Measurements from ENCODE around the gene SDHA.

SDHA gene

DNA sequence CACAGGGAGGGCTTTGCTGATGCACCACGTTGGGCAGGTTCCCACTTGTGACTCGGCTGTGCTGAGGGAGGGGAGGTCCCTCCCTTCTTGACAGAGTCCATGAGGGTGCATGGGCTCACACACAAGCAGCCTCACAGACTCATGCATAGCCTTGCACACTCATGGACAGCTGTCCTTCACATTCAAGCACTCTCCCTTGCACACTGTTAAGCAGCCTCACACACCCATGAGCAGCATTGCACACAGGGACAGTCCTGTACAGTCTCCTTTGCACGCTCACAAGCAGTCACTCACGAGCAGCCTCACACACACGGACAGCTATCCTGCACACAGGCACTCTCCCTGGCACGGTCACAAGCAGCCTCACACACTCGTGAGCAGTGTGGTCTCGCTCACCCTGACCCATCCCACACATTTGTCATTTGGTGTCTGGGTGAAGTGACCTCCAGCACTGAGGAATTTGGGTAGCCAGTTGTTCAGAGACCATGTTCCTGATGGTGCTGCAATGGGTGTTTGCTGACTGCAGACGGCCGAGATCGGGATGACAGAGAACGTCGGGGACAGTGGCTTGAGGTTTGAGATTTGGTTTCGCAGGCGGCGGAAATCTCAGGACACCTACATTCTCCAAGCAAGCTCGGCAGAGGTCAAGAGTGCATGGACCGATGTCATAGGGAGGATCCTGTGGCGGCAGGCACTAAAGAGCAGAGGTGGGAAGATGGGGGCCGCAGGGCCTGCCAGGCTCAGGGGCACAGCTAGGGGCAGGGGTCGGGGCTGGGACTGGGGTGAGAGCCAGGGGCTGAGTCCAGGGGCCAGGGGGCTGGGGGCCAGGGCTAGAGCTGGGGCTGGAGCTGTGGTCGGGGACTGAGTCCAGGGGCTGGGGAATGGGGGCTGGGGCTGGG, 44.5 kb upstream of the SDHA start:
- Histone ChIP-seq H3K4me3 (ENCODE audit: low read length) (no peak overlapping the region), H3K4me2 (ENCODE audit: low read length) (no peak overlapping the region), H3K36me3 (replicated peaks; ENCODE audit: low read depth, low read length) (no peaks in the 10 kb centered on the region), H4K20me1 (ENCODE audit: insufficient read depth, low read length) (no peaks in the 10 kb centered on the region), H3K27ac (ENCODE audit: low read length) (no peak overlapping the region), H3K79me2 (ENCODE audit: low read length) (no peaks in the 10 kb centered on the region), H2AFZ (ENCODE audit: low read depth, low read length) (no peak overlapping the region), H3K4me1 (ENCODE audit: low read length) (no peaks in the 10 kb centered on the region), H3K27me3 (ENCODE audit: low read depth, low read length) (no peaks in the 10 kb centered on the region), H3K9me3 (ENCODE audit: insufficient read depth, low read length) (no peaks in the 10 kb centered on the region), H3K9ac (ENCODE audit: low read length) (no peak overlapping the region)
- no peak for TF ChIP-seq EZH2phosphoT487 (IDR thresholded peaks at IDR 0.05; ENCODE audit: low read depth)
- TF ChIP-seq, protein P1, sequence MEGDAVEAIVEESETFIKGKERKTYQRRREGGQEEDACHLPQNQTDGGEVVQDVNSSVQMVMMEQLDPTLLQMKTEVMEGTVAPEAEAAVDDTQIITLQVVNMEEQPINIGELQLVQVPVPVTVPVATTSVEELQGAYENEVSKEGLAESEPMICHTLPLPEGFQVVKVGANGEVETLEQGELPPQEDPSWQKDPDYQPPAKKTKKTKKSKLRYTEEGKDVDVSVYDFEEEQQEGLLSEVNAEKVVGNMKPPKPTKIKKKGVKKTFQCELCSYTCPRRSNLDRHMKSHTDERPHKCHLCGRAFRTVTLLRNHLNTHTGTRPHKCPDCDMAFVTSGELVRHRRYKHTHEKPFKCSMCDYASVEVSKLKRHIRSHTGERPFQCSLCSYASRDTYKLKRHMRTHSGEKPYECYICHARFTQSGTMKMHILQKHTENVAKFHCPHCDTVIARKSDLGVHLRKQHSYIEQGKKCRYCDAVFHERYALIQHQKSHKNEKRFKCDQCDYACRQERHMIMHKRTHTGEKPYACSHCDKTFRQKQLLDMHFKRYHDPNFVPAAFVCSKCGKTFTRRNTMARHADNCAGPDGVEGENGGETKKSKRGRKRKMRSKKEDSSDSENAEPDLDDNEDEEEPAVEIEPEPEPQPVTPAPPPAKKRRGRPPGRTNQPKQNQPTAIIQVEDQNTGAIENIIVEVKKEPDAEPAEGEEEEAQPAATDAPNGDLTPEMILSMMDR (IDR thresholded peaks at IDR 0.05; ENCODE audit: low read depth, low read length) = no peak

DNA sequence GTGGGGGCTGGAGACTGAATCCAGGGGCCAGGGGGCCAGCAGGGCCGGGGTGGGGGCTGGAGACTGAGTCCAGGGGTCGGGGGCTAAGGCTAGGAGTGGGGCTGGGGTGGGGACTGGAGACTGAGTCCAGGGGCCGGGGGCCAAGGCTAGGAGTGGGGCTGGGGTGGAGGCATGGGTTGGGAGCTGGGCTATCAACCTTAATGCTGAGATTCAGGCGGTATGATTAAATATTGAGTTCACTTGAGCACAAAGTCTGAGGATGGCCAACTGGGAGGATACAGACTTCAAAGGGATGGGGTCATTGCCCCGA, 43.9 kb upstream of the SDHA start:
- Histone ChIP-seq H3K4me2 (ENCODE audit: low read length) (no peak overlapping the region), H2AFZ (ENCODE audit: low read depth, low read length) (no peak overlapping the region), H3K36me3 (replicated peaks; ENCODE audit: low read depth, low read length) (no peaks in the 10 kb centered on the region), H3K79me2 (ENCODE audit: low read length) (no peaks in the 10 kb centered on the region), H3K27ac (ENCODE audit: low read length) (no peak overlapping the region), H3K9me3 (ENCODE audit: insufficient read depth, low read length) (no peaks in the 10 kb centered on the region), H3K4me1 (ENCODE audit: low read length) (no peaks in the 10 kb centered on the region), H3K27me3 (ENCODE audit: low read depth, low read length) (no peaks in the 10 kb centered on the region), H3K4me3 (ENCODE audit: low read length) (no peak overlapping the region), H4K20me1 (ENCODE audit: insufficient read depth, low read length) (no peaks in the 10 kb centered on the region), H3K9ac (ENCODE audit: low read length) (no peak overlapping the region)
- TF ChIP-seq, protein P1 (IDR thresholded peaks at IDR 0.05; ENCODE audit: low read depth, low read length) = no peak
- TF ChIP-seq EZH2phosphoT487 (IDR thresholded peaks at IDR 0.05; ENCODE audit: low read depth) = no peak

DNA sequence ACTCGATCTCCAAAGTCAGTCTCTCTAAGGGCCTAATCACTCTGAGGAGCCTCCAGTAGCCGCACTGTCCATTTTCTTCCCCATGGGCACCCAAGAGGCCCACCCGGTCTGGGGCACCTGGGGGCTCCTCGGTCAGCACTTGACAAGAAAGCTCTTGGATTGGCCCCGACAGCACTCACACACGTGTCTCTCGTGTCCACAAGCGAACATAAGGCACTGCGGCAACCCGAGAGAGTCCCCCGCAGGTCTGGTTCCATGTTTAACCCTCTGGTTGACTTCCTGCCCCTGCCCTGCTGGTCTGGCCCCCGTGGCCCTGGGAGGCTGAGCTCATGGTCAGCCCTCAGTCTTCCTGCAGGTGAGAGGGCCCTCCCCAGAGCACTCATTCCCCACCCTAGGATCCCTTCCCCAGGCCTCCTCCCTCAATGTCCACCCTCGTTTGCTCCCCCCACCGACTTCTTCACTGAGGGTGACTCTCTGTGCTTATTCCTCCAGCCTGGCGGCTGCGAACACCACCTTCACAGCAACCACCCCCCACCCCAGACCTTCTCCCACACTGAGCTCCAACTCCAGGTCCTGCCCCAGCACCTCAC, 43.1 kb upstream of the SDHA start:
- Histone ChIP-seq H3K4me1 (ENCODE audit: low read length) (no peaks in the 10 kb centered on the region), H3K27ac (ENCODE audit: low read length) (no peak overlapping the region), H3K79me2 (ENCODE audit: low read length) (no peaks in the 10 kb centered on the region), H4K20me1 (ENCODE audit: insufficient read depth, low read length) (no peaks in the 10 kb centered on the region), H3K4me3 (ENCODE audit: low read length) (no peak overlapping the region), H3K9ac (ENCODE audit: low read length) (no peak overlapping the region), H3K36me3 (replicated peaks; ENCODE audit: low read depth, low read length) (no peaks in the 10 kb centered on the region), H2AFZ (ENCODE audit: low read depth, low read length) (no peak overlapping the region), H3K9me3 (ENCODE audit: insufficient read depth, low read length) (no peaks in the 10 kb centered on the region), H3K4me2 (ENCODE audit: low read length) (no peak overlapping the region), H3K27me3 (ENCODE audit: low read depth, low read length) (no peaks in the 10 kb centered on the region)
- no peak for TF ChIP-seq EZH2phosphoT487 (IDR thresholded peaks at IDR 0.05; ENCODE audit: low read depth)
- TF ChIP-seq, protein P1 (IDR thresholded peaks at IDR 0.05; ENCODE audit: low read depth, low read length) = no peak

DNA sequence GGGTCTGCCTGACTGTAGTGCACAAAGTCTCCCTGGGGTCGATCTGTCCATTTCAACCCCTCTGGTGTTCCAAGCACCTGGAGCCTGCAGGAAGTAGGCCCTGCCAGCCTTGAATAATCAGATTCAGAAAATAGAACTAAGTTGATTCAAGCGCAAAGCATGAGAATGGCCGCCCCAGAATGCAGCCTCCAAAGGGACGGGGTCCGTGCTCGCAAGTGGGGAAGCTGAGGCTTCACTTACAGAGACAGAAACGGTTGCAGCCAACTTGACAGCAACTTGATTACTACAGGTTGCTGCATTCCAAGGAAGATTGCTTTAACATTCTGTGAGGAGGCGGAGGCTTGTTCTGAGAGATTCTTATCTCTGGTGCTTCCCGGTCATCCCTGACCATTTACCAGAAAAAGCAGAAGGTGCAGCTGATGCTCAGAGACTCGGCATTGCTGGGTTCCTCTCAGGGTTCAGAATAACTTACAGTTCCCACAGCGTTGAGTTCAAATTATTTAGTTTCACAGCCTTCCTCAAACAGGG, 41.8 kb upstream of the SDHA start:
- Histone ChIP-seq H3K4me1 (ENCODE audit: low read length) (no peaks in the 10 kb centered on the region), H3K9ac (ENCODE audit: low read length) (no peak overlapping the region), H3K4me2 (ENCODE audit: low read length) (no peak overlapping the region), H3K27ac (ENCODE audit: low read length) (no peak overlapping the region), H3K9me3 (ENCODE audit: insufficient read depth, low read length) (no peaks in the 10 kb centered on the region), H3K79me2 (ENCODE audit: low read length) (no peaks in the 10 kb centered on the region), H2AFZ (ENCODE audit: low read depth, low read length) (no peak overlapping the region), H4K20me1 (ENCODE audit: insufficient read depth, low read length) (no peaks in the 10 kb centered on the region), H3K36me3 (replicated peaks; ENCODE audit: low read depth, low read length) (no peaks in the 10 kb centered on the region), H3K4me3 (ENCODE audit: low read length) (no peak overlapping the region), H3K27me3 (ENCODE audit: low read depth, low read length) (no peaks in the 10 kb centered on the region)
- TF ChIP-seq, protein P1 (IDR thresholded peaks at IDR 0.05; ENCODE audit: low read depth, low read length) = no peak
- no peak for TF ChIP-seq EZH2phosphoT487 (IDR thresholded peaks at IDR 0.05; ENCODE audit: low read depth)

Measured in OCI-LY3 (cell line).